GM15510 (cell line): ENCODE results near the gene REELD1.

Experiments
- POLR2A ChIP-seq: IDR thresholded peaks from 3 replicates; pipeline ENCODE4 v1.6.1; 2011; ENCODE audit warnings: borderline replicate concordance; ENCODE audit not compliant: insufficient read length; ENCODE audit errors: extremely low read depth

The REELD1 gene

GRCh38 chr4:146274774-146275173 is 60.4 kb downstream of the REELD1 start:
- TF ChIP-seq POLR2A: no peak

- no peak for TF ChIP-seq POLR2A
Measured at GRCh38 chr4:146275370-146275769, 61.0 kb downstream of the REELD1 start.

- TF ChIP-seq POLR2A: no peak
Measured at GRCh38 chr4:146278986-146279385, 64.6 kb downstream of the REELD1 start.
